Keratinocyte (primary cell): Measurements from ENCODE around the gene KCNT2.

Source experiments
- CTCF ChIP-seq, 3 experiments: IDR thresholded peaks in 1 of 3; conservative IDR thresholded peaks in 1 of 3; optimal IDR thresholded peaks in 1 of 3; 2 replicates in 2 of 3; 3 replicates in 1 of 3; pipeline versions ENCODE3 to v1.5.1; 2011; ENCODE audit warnings: low read length in 3 of 3, mild to moderate bottlenecking in 3 of 3, moderate library complexity in 2 of 3, control low read depth in 1 of 3, inconsistent platforms in 1 of 3; ENCODE audit not compliant: insufficient read depth in 2 of 3; ENCODE audit errors: extremely low read depth in 1 of 3
- EZH2 ChIP-seq: IDR thresholded peaks from one replicate; pipeline ENCODE4 v1.6.1; 2012; ENCODE audit warnings: inconsistent platforms, mild to moderate bottlenecking, low read length, moderate library complexity

- TF ChIP-seq CTCF (optimal IDR thresholded peaks at IDR 0.05 in 1 of 3, IDR thresholded peaks at IDR 0.05 in 1 of 3, conservative IDR thresholded peaks at IDR 0.05 in 1 of 3; ENCODE audit: extremely low read depth in 1 of 3, insufficient read depth in 2 of 3, low read length in 3 of 3), result no peak
- TF ChIP-seq EZH2, result no peak
Measured at GRCh38 chr1:196366817-196367495, 241.3 kb downstream of the KCNT2 start.
